Stimulated activated naive CD8-positive, alpha-beta T cell treated with anti-CD3 and anti-CD28 coated beads, Interleukin-15, amount 100 ng/mL, for 72 hours (primary cell): ENCODE measurements around the gene GHRL.
A peak's percentile ranks its signal among the peaks of the same experiment; 100 is the strongest.
"Not testable (repeated sequence)": the region's sequence is repeated elsewhere in the genome, so short reads cannot be mapped to it uniquely, and the experiment has no call there.

Experiments used
- ATAC-seq: fragments of 150-1000 bp; cut with Tn5 transposase; 2 replicates; pipeline ENCODE4 v1.10.0; 2021; ENCODE audit warnings: mild to moderate bottlenecking, moderate library complexity
- DNase-seq, 2 donors: peaks; one replicate each; pipeline ENCODE4 v3.0.0; 2021 to 2022
- H3K27ac Mint-ChIP-seq, 2 donors: one replicate each; pipeline ENCODE4 v1.8.0; 2022; ENCODE audit warnings: mild to moderate bottlenecking in 2 of 2, mixed read lengths in 2 of 2, moderate library complexity in 2 of 2
- H3K27me3 Mint-ChIP-seq: one replicate; pipeline ENCODE4 v1.8.0; 2022; ENCODE audit warnings: mixed read lengths
- H3K4me1 Mint-ChIP-seq: one replicate; pipeline ENCODE4 v1.8.0; 2022; ENCODE audit warnings: mild to moderate bottlenecking, mixed read lengths
- H3K4me3 Mint-ChIP-seq, 2 donors: one replicate each; pipeline ENCODE4 v1.8.0; 2022; ENCODE audit warnings: mild to moderate bottlenecking in 2 of 2, mixed read lengths in 2 of 2, moderate library complexity in 1 of 2
- H3K9me3 Mint-ChIP-seq, 2 donors: one replicate each; pipeline ENCODE4 v1.8.0; 2022; ENCODE audit warnings: mixed read lengths in 2 of 2

The GHRL gene

DNA sequence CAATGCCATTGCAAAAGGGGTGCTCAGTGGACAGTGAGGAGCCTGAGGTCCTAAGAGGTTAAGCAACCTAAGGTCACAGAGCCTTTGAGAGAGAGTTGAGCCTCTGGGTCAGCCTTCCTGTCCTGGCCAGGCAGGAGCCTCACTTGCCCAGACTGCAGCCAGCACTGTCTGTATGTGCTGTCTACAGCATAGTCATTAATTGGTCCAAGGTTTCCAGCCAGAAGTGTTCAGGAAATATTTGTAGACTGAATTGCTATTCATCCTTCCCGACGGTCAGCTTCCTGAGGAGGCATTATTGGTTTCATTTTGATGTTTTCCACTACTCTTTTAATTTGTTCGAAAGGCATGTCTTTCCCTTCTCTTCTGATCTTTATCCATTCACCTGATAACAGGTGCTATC lies 20.1 kb upstream of the GHRL start:
- ATAC-seq (peak; percentile 7), DNase-seq (no peak)
- Mint-ChIP-seq H3K27ac (peak overlapping the region; percentile 47 to 57), H3K27me3 (no peaks in the 10 kb centered on the region), H3K9me3 (no peaks in the 10 kb centered on the region), H3K4me3 (no peak overlapping the region), H3K4me1 (peaks cover 4% of the 10 kb centered on the region)

GRCh38 chr3:10312391-10312790 lies 19.6 kb upstream of the GHRL start:
- peak; percentile 20 for ATAC-seq
- peaks cover 1% of the 10 kb centered on the region for H3K4me1 Mint-ChIP-seq
- peak overlapping the region in 1 of 2 donors; percentile 57 for H3K27ac Mint-ChIP-seq
- H3K4me3 Mint-ChIP-seq, result no peak overlapping the region
- H3K27me3 Mint-ChIP-seq, result no peaks in the 10 kb centered on the region
- no peaks in the 10 kb centered on the region for H3K9me3 Mint-ChIP-seq
- no peak for DNase-seq

DNA sequence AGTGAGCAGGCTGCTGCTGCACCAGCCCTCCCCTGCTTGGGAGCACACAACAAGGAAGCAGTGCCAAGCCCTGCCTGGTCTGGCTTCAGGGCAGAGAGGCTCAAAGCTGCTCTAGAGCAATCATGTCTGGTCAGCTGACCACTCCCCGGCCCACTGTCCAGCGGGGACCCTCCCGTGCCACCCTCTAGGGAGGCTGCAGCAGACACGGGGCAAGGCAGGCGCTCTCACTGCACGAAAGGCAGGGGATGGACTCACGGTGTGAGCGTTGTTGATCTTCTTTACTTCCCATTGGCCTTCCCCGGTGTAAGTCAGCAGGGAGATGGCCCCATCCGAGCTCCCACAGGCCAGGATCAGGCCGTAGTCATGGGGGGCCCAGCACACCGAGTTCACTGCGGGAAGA lies 19.0 kb upstream of the GHRL start:
- H3K4me3 Mint-ChIP-seq, result no peak overlapping the region
- H3K27me3 Mint-ChIP-seq, result no peaks in the 10 kb centered on the region
- no peak overlapping the region for H3K27ac Mint-ChIP-seq
- no peak for DNase-seq
- ATAC-seq, result no peak
- no peaks in the 10 kb centered on the region for H3K4me1 Mint-ChIP-seq
- H3K9me3 Mint-ChIP-seq, result no peaks in the 10 kb centered on the region

DNA sequence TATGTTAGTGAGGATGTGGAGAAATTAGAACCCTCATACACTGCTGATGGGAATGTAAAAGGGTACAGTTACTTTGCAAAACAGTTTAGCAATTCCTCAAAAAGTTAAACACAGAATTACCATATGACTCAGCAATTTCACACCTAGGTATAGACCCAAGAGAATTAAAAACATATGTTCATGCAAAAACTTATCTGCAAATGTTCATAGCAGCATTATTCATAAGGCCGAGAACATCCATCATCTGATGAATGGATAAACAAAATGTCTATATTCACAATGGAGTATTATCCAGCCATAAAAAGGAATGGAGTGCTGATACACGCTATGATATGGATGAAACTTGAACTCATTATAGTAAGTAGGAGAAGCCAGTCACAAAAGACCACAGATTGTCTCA lies 17.8 kb upstream of the GHRL start:
- ATAC-seq (no peak), DNase-seq (no peak)
- Mint-ChIP-seq H3K27me3 (no peaks in the 10 kb centered on the region), H3K4me1 (no peaks in the 10 kb centered on the region), H3K4me3 (no peak overlapping the region), H3K27ac (no peak overlapping the region), H3K9me3 (no peaks in the 10 kb centered on the region)

- ATAC-seq (no peak), DNase-seq (no peak)
- H3K9me3 Mint-ChIP-seq, result no peaks in the 10 kb centered on the region
- peak overlapping the region; percentile 9 for H3K27ac Mint-ChIP-seq
- H3K4me3 Mint-ChIP-seq, result no peak overlapping the region
- no peaks in the 10 kb centered on the region for H3K27me3 Mint-ChIP-seq
- H3K4me1 Mint-ChIP-seq, result no peaks in the 10 kb centered on the region
Observed at GRCh38 chr3:10309736-10310135, 17.0 kb upstream of the GHRL start.

GRCh38 chr3:10308678-10309077 lies 15.9 kb upstream of the GHRL start:
- no peak overlapping the region for H3K4me3 Mint-ChIP-seq
- no peak overlapping the region for H3K27ac Mint-ChIP-seq
- DNase-seq (no peak), ATAC-seq (no peak)
- no peaks in the 10 kb centered on the region for H3K4me1 Mint-ChIP-seq
- H3K27me3 Mint-ChIP-seq, result no peaks in the 10 kb centered on the region
- H3K9me3 Mint-ChIP-seq, result no peaks in the 10 kb centered on the region

DNA sequence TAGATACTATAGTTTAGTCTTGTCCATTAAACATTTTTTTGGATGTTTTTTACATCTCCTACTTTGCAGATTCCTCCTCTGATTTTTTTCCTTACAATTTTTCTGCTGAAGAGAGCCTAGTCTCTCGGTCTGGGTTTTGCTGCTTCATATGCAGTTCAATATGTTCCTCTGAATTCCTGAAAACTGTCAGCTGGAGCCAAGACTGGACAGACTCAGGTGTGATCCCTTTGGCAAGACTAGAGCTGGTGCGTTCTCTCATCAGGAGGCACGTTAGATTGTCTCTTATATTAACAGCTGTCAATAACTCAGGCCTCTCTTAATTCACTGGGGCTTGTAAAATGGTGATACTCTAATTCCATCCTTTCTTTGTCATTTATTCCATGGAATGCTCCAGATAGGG lies 13.4 kb upstream of the GHRL start:
- DNase-seq (no peak), ATAC-seq (no peak)
- no peaks in the 10 kb centered on the region for H3K9me3 Mint-ChIP-seq
- H3K4me1 Mint-ChIP-seq, result no peaks in the 10 kb centered on the region
- no peaks in the 10 kb centered on the region for H3K27me3 Mint-ChIP-seq
- H3K4me3 Mint-ChIP-seq, result no peak overlapping the region
- peak overlapping the region; percentile 35 to 88 for H3K27ac Mint-ChIP-seq

DNA sequence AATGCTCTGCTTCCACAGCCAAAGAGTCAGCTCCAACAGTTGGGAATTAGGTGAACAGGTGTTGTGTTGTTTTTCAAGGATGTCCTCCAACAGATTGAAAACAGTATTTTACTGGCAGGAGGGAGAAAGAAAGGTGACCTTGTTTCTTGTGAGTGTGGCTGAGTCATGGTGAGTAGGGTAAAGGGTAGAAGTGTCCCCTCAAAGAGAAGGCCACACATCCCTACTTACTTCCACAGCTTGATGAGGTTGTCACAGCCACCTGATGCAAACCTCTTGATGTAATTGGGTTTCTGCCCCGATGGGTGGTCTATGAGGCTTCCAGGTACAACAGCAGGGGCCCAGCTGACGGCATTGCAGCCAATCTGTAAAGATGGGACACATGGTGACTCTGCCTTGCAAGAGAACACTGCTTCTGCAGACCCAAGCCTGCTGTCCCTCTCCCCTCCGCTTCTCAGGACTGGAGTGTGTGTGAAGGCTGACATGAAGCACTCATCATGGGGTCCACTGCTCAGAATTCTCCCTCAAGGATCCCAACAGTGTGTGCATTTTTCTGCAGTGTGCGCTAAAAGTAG lies 12.7 kb upstream of the GHRL start:
- no peak for ATAC-seq
- DNase-seq, result no peak
- no peak overlapping the region for H3K27ac Mint-ChIP-seq
- H3K9me3 Mint-ChIP-seq, result no peaks in the 10 kb centered on the region
- no peaks in the 10 kb centered on the region for H3K4me1 Mint-ChIP-seq
- no peak overlapping the region for H3K4me3 Mint-ChIP-seq
- H3K27me3 Mint-ChIP-seq, result no peaks in the 10 kb centered on the region

GRCh38 chr3:10304905-10305304 lies 12.2 kb upstream of the GHRL start:
- H3K27me3 Mint-ChIP-seq, result no peaks in the 10 kb centered on the region
- ATAC-seq (peak; percentile 18), DNase-seq (no peak)
- no peak overlapping the region for H3K27ac Mint-ChIP-seq
- peaks cover 5% of the 10 kb centered on the region for H3K4me1 Mint-ChIP-seq
- no peak overlapping the region for H3K4me3 Mint-ChIP-seq
- H3K9me3 Mint-ChIP-seq, result no peaks in the 10 kb centered on the region

- Mint-ChIP-seq H3K27me3 (no peaks in the 10 kb centered on the region), H3K4me1 (peaks cover 14% of the 10 kb centered on the region), H3K4me3 (no peak overlapping the region), H3K9me3 (no peaks in the 10 kb centered on the region), H3K27ac (peak overlapping the region in 1 of 2 donors; percentile 51)
- ATAC-seq (no peak), DNase-seq (peak in 1 of 2 donors; percentile 5)
Observed at GRCh38 chr3:10303785-10304184, 11.0 kb upstream of the GHRL start.

DNA sequence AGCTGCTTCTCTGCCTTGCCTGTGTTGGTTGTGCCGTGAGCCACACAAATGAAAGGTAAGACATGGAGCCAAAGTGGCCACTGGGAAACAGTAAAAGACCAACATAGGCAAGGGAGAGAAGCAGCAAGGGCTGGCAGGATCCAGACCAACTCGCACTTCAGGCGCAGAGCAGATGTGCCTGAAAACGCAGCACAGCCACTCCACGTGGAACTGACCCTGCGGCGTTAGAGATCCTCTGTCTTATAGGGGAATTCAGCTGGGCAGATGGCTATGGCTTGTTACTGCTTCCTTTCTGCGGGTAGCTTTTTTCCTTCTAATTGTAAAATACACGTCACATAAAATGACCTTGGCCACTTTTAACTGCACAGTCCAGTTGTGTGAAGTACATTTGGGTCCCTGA lies 10.4 kb upstream of the GHRL start:
- Mint-ChIP-seq H3K27ac (no peak overlapping the region), H3K4me1 (peaks cover 14% of the 10 kb centered on the region), H3K4me3 (no peak overlapping the region), H3K9me3 (no peaks in the 10 kb centered on the region), H3K27me3 (no peaks in the 10 kb centered on the region)
- no peak for DNase-seq
- no peak for ATAC-seq

- ATAC-seq, result peak; percentile 37
- Mint-ChIP-seq H3K27ac (peak overlapping the region; percentile 49 to 55), H3K4me3 (peak overlapping the region in 1 of 2 donors; percentile 13)
Observed at GRCh38 chr3:10300087-10300486, 7.3 kb upstream of the GHRL start.

DNA sequence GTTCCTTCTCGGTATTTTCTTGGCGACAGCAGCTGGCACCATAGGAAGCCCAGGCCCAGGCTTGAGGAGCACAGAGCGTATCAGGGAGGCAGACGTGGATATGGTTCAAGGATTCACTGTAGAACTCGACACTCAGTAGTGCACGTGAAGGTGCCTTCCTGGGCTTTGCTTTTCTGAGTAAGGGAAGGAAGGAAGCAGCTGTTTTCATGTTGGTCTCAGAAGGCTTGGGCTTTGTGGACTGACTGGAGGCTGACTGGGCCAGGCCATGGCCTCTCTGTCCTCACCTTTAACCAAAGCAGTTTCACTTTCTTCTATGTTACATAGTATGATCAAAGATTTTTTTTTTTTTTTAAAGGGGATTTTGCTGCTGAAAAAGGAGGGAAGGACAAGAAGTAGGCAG lies 6.9 kb upstream of the GHRL start:
- DNase-seq (no peak), ATAC-seq (peak; percentile 91)
- Mint-ChIP-seq H3K9me3 (no peaks in the 10 kb centered on the region), H3K4me3 (peak overlapping the region in 1 of 2 donors; percentile 13), H3K27me3 (no peaks in the 10 kb centered on the region), H3K27ac (peak overlapping the region; percentile 49 to 55), H3K4me1 (peaks cover 14% of the 10 kb centered on the region)

More at GRCh38 chr3:10300087-10300486, 7.3 kb upstream of the GHRL start:
- peaks cover 14% of the 10 kb centered on the region for H3K4me1 Mint-ChIP-seq
- no peaks in the 10 kb centered on the region for H3K9me3 Mint-ChIP-seq
- no peak for DNase-seq
- no peaks in the 10 kb centered on the region for H3K27me3 Mint-ChIP-seq

DNA sequence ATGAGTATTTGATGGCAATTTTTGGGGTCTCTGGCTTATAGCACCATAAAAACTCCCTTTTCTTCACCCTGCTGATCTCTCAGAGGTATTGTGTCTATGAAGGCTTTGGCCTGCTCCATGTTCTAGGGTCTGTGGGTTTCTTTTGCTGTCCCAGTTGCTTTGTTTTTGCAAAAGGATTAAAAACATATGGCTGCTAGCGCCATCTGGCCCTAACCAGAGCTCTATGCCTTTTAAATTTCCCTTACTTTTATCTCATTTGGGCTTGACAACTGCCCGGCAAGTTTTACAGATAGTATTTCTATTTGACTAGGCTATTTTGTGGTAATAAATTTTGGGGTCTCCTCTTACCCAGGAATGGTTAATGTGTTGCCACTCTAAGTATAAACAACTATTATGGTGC lies 6.4 kb upstream of the GHRL start:
- no peak for DNase-seq
- no peak for ATAC-seq
- Mint-ChIP-seq H3K27ac (peak overlapping the region; percentile 49 to 55), H3K4me3 (no peak overlapping the region), H3K27me3 (no peaks in the 10 kb centered on the region), H3K9me3 (no peaks in the 10 kb centered on the region), H3K4me1 (peaks cover 14% of the 10 kb centered on the region)

GRCh38 chr3:10298064-10298463 lies 5.3 kb upstream of the GHRL start:
- H3K4me3 Mint-ChIP-seq, ATAC-seq, H3K9me3 Mint-ChIP-seq, H3K27me3 Mint-ChIP-seq, H3K27ac Mint-ChIP-seq, DNase-seq: not testable (repeated sequence)
- peaks cover 14% of the 10 kb centered on the region for H3K4me1 Mint-ChIP-seq

DNA sequence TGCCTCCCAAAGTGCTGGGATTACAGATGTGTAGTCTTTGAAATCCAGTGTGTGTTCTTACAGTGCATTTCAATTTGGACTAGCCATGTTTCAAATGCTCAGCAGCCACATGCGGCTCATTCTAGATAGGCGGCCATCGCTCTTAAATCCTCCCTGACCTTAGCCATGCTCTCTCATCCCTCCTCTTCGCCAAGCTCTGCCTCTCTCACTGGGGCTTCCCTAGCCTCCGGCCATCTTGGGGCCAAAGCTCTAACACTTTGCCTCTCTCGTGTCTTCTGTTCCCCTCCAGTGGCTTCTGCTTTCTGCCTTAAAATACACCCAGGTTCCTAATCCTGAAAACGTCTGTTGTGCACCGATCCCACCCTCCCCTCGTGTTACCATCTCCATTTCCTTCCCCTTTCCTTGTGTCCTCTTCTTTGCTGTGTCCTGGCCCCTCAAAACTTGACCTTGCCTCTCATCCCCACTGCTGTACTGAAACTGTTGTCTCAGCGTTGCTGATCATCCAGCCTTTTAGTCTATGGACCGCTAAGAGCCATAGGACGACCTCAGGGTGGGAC lies 1.4 kb upstream of the GHRL start:
- H3K4me1 Mint-ChIP-seq, result peaks cover 19% of the 10 kb centered on the region
- H3K27me3 Mint-ChIP-seq, result no peaks in the 10 kb centered on the region
- H3K27ac Mint-ChIP-seq, result peak overlapping the region in 1 of 2 donors; percentile 28
- H3K9me3 Mint-ChIP-seq, result no peaks in the 10 kb centered on the region
- DNase-seq (no peak), ATAC-seq (no peak)
- H3K4me3 Mint-ChIP-seq, result no peak overlapping the region

- Mint-ChIP-seq H3K9me3 (no peaks in the 10 kb centered on the region), H3K4me1 (peaks cover 27% of the 10 kb centered on the region), H3K4me3 (no peak overlapping the region)
Observed at GRCh38 chr3:10291641-10292040, 1.1 kb downstream of the GHRL start.

More at GRCh38 chr3:10291641-10292040, 1.1 kb downstream of the GHRL start:
- DNase-seq (no peak), ATAC-seq (no peak)
- no peaks in the 10 kb centered on the region for H3K27me3 Mint-ChIP-seq
- peak overlapping the region; percentile 69 to 96 for H3K27ac Mint-ChIP-seq
